ENCODE data around the gene CXCL9. TPM values are rescaled to one million over a fixed set of nuclear protein-coding genes. Genes with fewer than 3 reads are reported as not detected.

Gene CXCL9
- total RNA-seq, 4 donors from 2014 or later, result 0.35 to 5.0 (median 0.94) TPM; not detected in 1

DNA sequence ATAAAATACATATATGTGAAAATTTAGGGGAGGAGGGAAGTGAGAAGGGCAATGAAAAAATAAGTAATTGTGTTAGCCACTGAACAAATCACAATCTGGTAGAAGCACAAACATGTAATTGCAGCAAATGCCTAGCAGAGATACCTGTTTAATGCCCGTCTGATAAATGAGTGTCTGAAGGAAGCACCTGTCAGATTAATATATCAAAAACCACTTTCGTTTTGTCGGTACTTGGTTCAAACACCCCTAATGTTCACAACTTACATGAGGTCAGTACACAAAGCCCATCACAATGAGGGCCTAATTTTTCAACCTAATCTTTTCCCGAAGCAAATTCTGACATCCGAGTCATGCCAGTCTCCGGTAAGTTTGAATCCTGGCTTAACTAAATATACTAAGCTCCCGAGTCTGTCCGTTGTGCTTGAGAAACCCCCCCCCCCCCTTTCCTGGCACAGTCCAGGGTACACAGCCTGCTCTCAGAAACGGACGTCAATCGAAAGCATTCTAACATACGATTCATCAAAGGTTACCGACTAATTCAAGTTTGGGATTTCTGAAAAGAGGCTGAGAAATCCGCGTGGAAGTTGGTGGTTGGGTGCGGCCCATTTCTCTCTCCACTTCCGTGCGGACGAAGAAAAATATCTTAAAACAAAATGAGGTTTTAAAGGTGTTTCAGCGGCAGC lies 17.3 kb downstream of the CXCL9 start:
- Histone ChIP-seq H3K27ac (peak overlapping the region; percentile 42 to 65 (median 52)), H3K36me3 (no peaks in the 10 kb centered on the region), H3K27me3 (no peaks in the 10 kb centered on the region), H3K4me1 (peaks cover 0 to 23% (median 2%) of the 10 kb centered on the region in 4 donors), H3K9me3 (no peaks in the 10 kb centered on the region), H3K4me3 (peak overlapping the region; percentile 54 to 93 (median 82))
- DNase-seq, result no peak
- TF ChIP-seq, protein P1, sequence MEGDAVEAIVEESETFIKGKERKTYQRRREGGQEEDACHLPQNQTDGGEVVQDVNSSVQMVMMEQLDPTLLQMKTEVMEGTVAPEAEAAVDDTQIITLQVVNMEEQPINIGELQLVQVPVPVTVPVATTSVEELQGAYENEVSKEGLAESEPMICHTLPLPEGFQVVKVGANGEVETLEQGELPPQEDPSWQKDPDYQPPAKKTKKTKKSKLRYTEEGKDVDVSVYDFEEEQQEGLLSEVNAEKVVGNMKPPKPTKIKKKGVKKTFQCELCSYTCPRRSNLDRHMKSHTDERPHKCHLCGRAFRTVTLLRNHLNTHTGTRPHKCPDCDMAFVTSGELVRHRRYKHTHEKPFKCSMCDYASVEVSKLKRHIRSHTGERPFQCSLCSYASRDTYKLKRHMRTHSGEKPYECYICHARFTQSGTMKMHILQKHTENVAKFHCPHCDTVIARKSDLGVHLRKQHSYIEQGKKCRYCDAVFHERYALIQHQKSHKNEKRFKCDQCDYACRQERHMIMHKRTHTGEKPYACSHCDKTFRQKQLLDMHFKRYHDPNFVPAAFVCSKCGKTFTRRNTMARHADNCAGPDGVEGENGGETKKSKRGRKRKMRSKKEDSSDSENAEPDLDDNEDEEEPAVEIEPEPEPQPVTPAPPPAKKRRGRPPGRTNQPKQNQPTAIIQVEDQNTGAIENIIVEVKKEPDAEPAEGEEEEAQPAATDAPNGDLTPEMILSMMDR (IDR thresholded peaks at IDR 0.05), result no peak
- no peak for TF ChIP-seq POLR2A (IDR thresholded peaks at IDR 0.05)

DNA sequence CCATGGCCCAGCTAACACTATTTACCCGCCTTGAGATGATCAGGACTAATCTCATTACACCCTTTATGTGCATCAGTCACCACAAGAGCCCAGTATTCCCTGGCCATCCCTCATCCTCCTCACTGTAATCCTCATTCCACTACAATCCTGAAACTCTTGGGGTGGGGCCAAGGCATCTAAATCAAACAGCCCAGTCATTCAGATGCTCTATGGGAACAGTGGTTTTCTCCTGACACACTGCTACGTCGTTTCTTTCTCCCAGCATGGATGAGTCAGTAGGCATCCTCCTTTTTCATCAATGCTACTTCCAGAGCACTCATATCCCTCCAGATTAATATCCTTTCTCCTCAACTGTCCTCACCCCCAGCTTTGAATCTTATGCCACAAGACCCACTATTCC lies 22.2 kb downstream of the CXCL9 start:
- DNase-seq, result no peak
- H3K36me3 ChIP-seq, result peaks cover 0 to 21% (median 0%) of the 10 kb centered on the region in 3 donors
- no peak overlapping the region for H3K27ac ChIP-seq
- H3K9me3 ChIP-seq, result no peaks in the 10 kb centered on the region
- no peaks in the 10 kb centered on the region for H3K27me3 ChIP-seq
- H3K4me1 ChIP-seq, result peaks cover 0 to 17% (median 2%) of the 10 kb centered on the region in 4 donors
- TF ChIP-seq POLR2A (IDR thresholded peaks at IDR 0.05), result no peak
- TF ChIP-seq, protein P1 (IDR thresholded peaks at IDR 0.05), result no peak
- no peak overlapping the region for H3K4me3 ChIP-seq

DNA sequence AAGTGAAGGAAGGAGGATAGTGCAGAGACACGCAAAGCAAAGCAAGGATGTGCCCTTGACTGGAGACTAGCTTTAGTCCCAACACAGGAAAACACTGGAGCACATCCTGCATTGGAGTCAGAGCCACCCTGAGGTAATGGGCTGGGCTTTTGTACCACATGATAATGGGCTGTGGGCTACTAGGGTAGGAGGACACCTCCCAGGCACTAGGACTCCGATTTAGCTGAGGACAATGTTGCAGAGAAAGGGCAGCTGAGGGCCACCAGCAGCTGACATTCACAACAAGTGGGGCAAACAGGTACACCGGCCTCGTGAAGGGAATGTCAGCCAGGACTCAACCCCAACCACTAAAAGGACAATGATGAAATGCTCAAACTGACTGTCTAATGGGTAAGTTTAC lies 26.7 kb downstream of the CXCL9 start:
- H3K4me3 ChIP-seq, result no peak overlapping the region

DNA sequence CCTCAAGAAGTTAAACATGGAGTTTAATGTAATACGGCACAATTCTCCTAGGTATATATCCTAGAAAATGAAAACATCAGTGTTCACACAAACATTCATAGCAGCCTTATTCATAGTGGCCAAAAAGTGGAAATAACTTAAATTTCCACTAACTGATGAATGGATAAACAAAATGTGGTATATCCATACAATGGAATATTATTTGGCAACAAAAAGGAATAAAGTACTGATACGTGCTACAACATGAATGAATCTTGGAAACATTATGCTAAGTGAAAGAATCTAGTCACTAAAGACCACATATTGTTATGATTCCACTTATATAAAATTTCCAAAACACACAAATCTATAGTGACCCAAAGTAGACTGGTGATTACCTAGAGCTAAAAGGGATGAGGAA lies 31.1 kb downstream of the CXCL9 start:
- Histone ChIP-seq H3K9me3 (no peaks in the 10 kb centered on the region), H3K4me3 (no peak overlapping the region), H3K36me3 (peaks cover 0 to 88% (median 0%) of the 10 kb centered on the region in 3 donors), H3K27ac (no peak overlapping the region), H3K4me1 (no peaks in the 10 kb centered on the region), H3K27me3 (no peaks in the 10 kb centered on the region)
- TF ChIP-seq, protein P1 (IDR thresholded peaks at IDR 0.05), result no peak
- TF ChIP-seq POLR2A (IDR thresholded peaks at IDR 0.05), result no peak
- no peak for DNase-seq

More for the DNA sequence above, 26.7 kb downstream of the CXCL9 start:
- no peak for DNase-seq
- H3K4me1 ChIP-seq, result no peaks in the 10 kb centered on the region
- no peak overlapping the region for H3K27ac ChIP-seq
- TF ChIP-seq POLR2A (IDR thresholded peaks at IDR 0.05), result no peak
- TF ChIP-seq, protein P1 (IDR thresholded peaks at IDR 0.05), result no peak
- H3K9me3 ChIP-seq, result no peaks in the 10 kb centered on the region
- H3K36me3 ChIP-seq, result peaks cover 0 to 58% (median 0%) of the 10 kb centered on the region in 3 donors
- H3K27me3 ChIP-seq, result no peaks in the 10 kb centered on the region

DNA sequence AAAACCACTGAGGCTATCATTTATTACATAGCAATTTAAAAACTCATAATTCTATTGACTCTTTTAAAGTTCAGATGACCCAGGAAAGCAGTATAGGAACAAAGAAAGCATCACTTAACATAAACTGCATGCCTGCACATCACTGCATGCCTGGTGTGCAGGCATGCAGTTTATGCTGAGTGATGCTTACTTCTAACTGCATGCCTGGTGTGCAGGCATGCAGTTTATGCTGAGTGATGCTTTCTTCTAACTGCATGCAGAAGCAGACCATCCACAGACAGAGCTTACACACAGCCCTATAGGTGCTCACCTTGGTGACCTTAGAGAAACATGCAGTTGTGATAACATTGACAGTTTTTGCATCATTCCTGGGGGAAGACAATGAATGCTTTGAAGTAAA lies 33.5 kb downstream of the CXCL9 start:
- no peaks in the 10 kb centered on the region for H3K9me3 ChIP-seq
- no peaks in the 10 kb centered on the region for H3K27me3 ChIP-seq
- H3K4me1 ChIP-seq, result no peaks in the 10 kb centered on the region
- no peak overlapping the region for H3K27ac ChIP-seq
- TF ChIP-seq POLR2A (IDR thresholded peaks at IDR 0.05), result no peak
- TF ChIP-seq, protein P1 (IDR thresholded peaks at IDR 0.05), result no peak
- no peak overlapping the region for H3K4me3 ChIP-seq
- DNase-seq, result no peak
- peaks cover 0 to 92% (median 0%) of the 10 kb centered on the region in 3 donors for H3K36me3 ChIP-seq
